Measurements from ENCODE around the gene NAA15. TPM values are rescaled to one million over a fixed set of nuclear protein-coding genes. Genes with fewer than 3 reads are reported as not detected.
A peak's percentile ranks its signal among the peaks of the same experiment; 100 is the strongest.

The NAA15 gene
- total RNA-seq, 1 donor from 2014 or later, result 52.8 TPM

DNA sequence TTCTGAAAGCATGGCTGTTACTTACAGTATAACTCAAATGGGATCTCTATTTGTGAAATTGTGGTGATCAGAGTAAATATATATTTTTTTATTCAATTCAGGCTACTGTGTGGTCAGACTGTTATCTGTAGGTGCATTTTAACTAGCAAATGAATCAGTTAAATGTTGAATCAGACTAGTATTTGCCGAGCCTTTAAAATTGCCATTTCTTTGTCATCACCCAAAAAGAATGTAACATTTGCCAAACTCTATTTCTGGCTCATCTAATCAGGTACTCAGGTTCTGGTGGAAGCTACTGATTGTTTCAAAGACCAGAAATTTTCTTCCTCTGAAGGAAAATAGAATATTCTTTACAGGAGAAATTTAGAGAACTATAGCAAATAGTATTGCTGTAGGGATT, 1.8 kb upstream of the NAA15 start:
- Mint-ChIP-seq H3K9me3 (ENCODE audit: low read depth) (no peaks in the 10 kb centered on the region), H3K4me3 (ENCODE audit: low read depth) (peak overlapping the region; percentile 96), H3K27me3 (no peaks in the 10 kb centered on the region), H3K27ac (no peak overlapping the region), H3K36me3 (ENCODE audit: insufficient read depth) (no peaks in the 10 kb centered on the region), H3K4me1 (ENCODE audit: low read depth) (peaks cover 33% of the 10 kb centered on the region)
- no peak for DNase-seq (ENCODE audit: low spot score, unreplicated experiment)
- TF ChIP-seq, protein P1, sequence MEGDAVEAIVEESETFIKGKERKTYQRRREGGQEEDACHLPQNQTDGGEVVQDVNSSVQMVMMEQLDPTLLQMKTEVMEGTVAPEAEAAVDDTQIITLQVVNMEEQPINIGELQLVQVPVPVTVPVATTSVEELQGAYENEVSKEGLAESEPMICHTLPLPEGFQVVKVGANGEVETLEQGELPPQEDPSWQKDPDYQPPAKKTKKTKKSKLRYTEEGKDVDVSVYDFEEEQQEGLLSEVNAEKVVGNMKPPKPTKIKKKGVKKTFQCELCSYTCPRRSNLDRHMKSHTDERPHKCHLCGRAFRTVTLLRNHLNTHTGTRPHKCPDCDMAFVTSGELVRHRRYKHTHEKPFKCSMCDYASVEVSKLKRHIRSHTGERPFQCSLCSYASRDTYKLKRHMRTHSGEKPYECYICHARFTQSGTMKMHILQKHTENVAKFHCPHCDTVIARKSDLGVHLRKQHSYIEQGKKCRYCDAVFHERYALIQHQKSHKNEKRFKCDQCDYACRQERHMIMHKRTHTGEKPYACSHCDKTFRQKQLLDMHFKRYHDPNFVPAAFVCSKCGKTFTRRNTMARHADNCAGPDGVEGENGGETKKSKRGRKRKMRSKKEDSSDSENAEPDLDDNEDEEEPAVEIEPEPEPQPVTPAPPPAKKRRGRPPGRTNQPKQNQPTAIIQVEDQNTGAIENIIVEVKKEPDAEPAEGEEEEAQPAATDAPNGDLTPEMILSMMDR (IDR thresholded peaks at IDR 0.05; ENCODE audit: unreplicated experiment), result no peak

DNA sequence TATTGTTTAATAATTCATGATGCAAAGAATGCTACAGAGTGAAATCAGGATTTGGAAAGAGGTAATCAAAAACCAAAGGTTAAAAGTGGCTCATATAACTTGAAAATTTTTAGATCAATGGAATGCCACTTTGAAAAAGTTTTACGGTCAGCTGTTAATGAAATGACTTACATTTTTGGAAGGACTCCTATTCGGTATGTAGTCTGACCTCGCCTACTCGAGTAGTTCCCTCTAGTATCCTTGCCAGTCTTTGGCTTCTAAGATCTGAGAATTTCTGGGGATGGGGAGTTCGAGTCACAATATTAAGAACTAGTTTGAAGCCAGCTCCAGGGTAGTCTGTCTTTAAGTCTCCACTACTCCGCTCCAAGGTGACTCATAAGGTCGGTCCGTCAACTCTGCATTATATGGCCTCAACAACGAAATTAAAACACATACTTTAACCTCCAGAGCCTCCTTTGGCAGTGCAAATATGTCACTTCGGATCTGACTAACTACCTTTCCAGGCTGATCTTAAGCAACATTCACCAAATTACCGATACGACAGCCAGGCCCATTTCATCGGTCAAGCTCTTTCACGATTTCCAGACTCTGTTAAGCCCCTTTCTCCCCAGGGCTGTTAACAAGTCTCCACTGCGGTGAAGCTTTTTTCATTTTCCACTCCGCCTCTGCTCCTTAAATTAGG, 733 bp upstream of the NAA15 start:
- peak overlapping the region; percentile 99 for H3K27ac Mint-ChIP-seq
- H3K9me3 Mint-ChIP-seq (ENCODE audit: low read depth), result peaks cover 6% of the 10 kb centered on the region
- peaks cover 9% of the 10 kb centered on the region for H3K36me3 Mint-ChIP-seq (ENCODE audit: insufficient read depth)
- no peaks in the 10 kb centered on the region for H3K27me3 Mint-ChIP-seq
- TF ChIP-seq, protein P1 (IDR thresholded peaks at IDR 0.05; ENCODE audit: unreplicated experiment), result no peak
- peak overlapping the region; percentile 96 for H3K4me3 Mint-ChIP-seq (ENCODE audit: low read depth)
- H3K4me1 Mint-ChIP-seq (ENCODE audit: low read depth), result peaks cover 29% of the 10 kb centered on the region
- DNase-seq (ENCODE audit: low spot score, unreplicated experiment), result no peak

- DNase-seq (ENCODE audit: low spot score, unreplicated experiment), result peak; percentile 46
- H3K4me3 Mint-ChIP-seq (ENCODE audit: low read depth), result peak within 1 kb of the TSS; percentile 96
- peaks cover 27% of the 10 kb centered on the region for H3K4me1 Mint-ChIP-seq (ENCODE audit: low read depth)
- peaks cover 9% of the 10 kb centered on the region for H3K36me3 Mint-ChIP-seq (ENCODE audit: insufficient read depth)
- peak within 1 kb of the TSS; percentile 99 for H3K27ac Mint-ChIP-seq
- TF ChIP-seq, protein P1 (IDR thresholded peaks at IDR 0.05; ENCODE audit: unreplicated experiment), result peak; percentile 57
- H3K9me3 Mint-ChIP-seq (ENCODE audit: low read depth), result peaks cover 6% of the 10 kb centered on the region
- H3K27me3 Mint-ChIP-seq, result no peaks in the 10 kb centered on the region
These were observed 711 bp downstream of the NAA15 start, which contains the start of gene NDUFC1 for GRCh38 chr4:139301821-139302611. TSS of gene NDUFC1 (minus strand) at chr4:139302477. CDS start at chr4:139295798, 6,679 bp downstream.

- DNase-seq (ENCODE audit: low spot score, unreplicated experiment), result no peak
- TF ChIP-seq, protein P1 (IDR thresholded peaks at IDR 0.05; ENCODE audit: unreplicated experiment), result no peak
- H3K27ac Mint-ChIP-seq, result no peak overlapping the region
- peaks cover 11% of the 10 kb centered on the region for H3K36me3 Mint-ChIP-seq (ENCODE audit: insufficient read depth)
- no peak overlapping the region for H3K4me3 Mint-ChIP-seq (ENCODE audit: low read depth)
- no peaks in the 10 kb centered on the region for H3K27me3 Mint-ChIP-seq
- peaks cover 24% of the 10 kb centered on the region for H3K4me1 Mint-ChIP-seq (ENCODE audit: low read depth)
- peaks cover 6% of the 10 kb centered on the region for H3K9me3 Mint-ChIP-seq (ENCODE audit: low read depth)
These were observed 3.6 kb downstream of the NAA15 start for GRCh38 chr4:139304920-139305319.

DNA sequence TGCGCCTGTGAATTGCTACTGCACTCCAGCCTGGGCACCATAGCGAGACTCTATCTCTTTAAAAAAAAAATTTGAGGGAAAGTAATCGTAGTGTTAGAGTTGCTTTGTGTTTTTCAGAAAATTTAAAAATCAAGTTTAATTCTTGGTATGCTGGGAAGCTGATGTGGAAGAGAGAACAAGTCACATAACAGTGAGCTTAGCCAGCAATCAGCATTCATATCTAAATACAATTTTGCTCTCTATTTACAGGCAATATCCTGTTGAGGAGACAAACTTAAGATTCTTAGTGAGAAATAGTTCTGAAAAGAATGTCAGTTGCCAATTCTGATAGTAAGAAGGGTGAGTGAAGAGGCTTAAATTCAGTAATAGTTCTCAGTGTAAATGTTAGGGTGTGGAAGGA, 10.6 kb downstream of the NAA15 start:
- H3K27ac Mint-ChIP-seq, result no peak overlapping the region
- H3K27me3 Mint-ChIP-seq, result no peaks in the 10 kb centered on the region
- TF ChIP-seq, protein P1 (IDR thresholded peaks at IDR 0.05; ENCODE audit: unreplicated experiment), result no peak
- no peak overlapping the region for H3K4me3 Mint-ChIP-seq (ENCODE audit: low read depth)
- peaks cover 4% of the 10 kb centered on the region for H3K36me3 Mint-ChIP-seq (ENCODE audit: insufficient read depth)
- H3K9me3 Mint-ChIP-seq (ENCODE audit: low read depth), result no peaks in the 10 kb centered on the region
- peaks cover 8% of the 10 kb centered on the region for H3K4me1 Mint-ChIP-seq (ENCODE audit: low read depth)
- no peak for DNase-seq (ENCODE audit: low spot score, unreplicated experiment)

All from progenitor cell of endocrine pancreas (in vitro differentiated cells).